Neural progenitor cell (in vitro differentiated cells): ENCODE measurements around the gene SLC4A5. TPM values are rescaled to one million over a fixed set of nuclear protein-coding genes. Genes with fewer than 3 reads are reported as not detected.

Source experiments
- DNase-seq: peaks from one replicate; pipeline ENCODE4 v3.0.0-alpha.2; 2016; ENCODE audit warnings: low spot score
- H2AFZ ChIP-seq: fragments of 200-600 bp; sonication (generic); replicated peaks from 2 replicates; pipeline ENCODE4 v1.6.1; 2016; ENCODE audit warnings: antibody characterized with exemption
- H3F3A ChIP-seq: fragments of 200-600 bp; sonication (generic); 2 replicates; pipeline ENCODE4 v1.6.1; 2016; ENCODE audit warnings: antibody characterized with exemption, low read depth
- H3K27ac ChIP-seq: fragments of 200-600 bp; sonication (generic); 2 replicates; pipeline ENCODE4 v1.5.1; 2016; ENCODE audit warnings: mild to moderate bottlenecking
- H3K27me3 ChIP-seq: fragments of 200-600 bp; sonication (generic); 2 replicates; pipeline ENCODE4 v1.6.1; 2016; ENCODE audit warnings: mild to moderate bottlenecking, moderate library complexity
- H3K36me3 ChIP-seq: fragments of 200-600 bp; sonication (generic); 2 replicates; pipeline ENCODE4 v1.5.1; 2016
- H3K4me1 ChIP-seq: fragments of 200-600 bp; sonication (generic); 2 replicates; pipeline ENCODE4 v1.6.1; 2016; ENCODE audit warnings: mixed run types
- H3K4me2 ChIP-seq: fragments of 200-600 bp; sonication (generic); 2 replicates; pipeline ENCODE4 v1.6.1; 2016
- H3K4me3 ChIP-seq: fragments of 200-600 bp; sonication (generic); 2 replicates; pipeline ENCODE4 v1.5.1; 2016
- H3K79me2 ChIP-seq: fragments of 200-600 bp; sonication (generic); 2 replicates; pipeline ENCODE4 v1.6.1; 2016; ENCODE audit warnings: low read depth
- H3K9ac ChIP-seq: fragments of 200-600 bp; sonication (generic); 2 replicates; pipeline ENCODE4 v1.6.1; 2016
- H3K9me3 ChIP-seq: fragments of 200-600 bp; sonication (generic); 2 replicates; pipeline ENCODE4 v1.5.1; 2016; ENCODE audit warnings: low read depth
- H4K20me1 ChIP-seq: fragments of 200-600 bp; sonication (generic); 2 replicates; pipeline ENCODE4 v1.6.1; 2016; ENCODE audit warnings: low read depth
- H3K27ac Mint-ChIP-seq: 3 replicates; pipeline ENCODE4 v1.8.0; 2021; ENCODE audit warnings: mixed read lengths
- H3K27me3 Mint-ChIP-seq: 2 replicates; pipeline ENCODE4 v1.8.0; 2022; ENCODE audit warnings: low read depth, mild to moderate bottlenecking, inconsistent platforms, moderate library complexity, mixed read lengths; ENCODE audit not compliant: insufficient read depth
- H3K36me3 Mint-ChIP-seq: 3 replicates; pipeline ENCODE4 v1.8.0; 2021; ENCODE audit warnings: mixed read lengths
- H3K4me1 Mint-ChIP-seq: 3 replicates; pipeline ENCODE4 v1.8.0; 2021; ENCODE audit warnings: mixed read lengths
- H3K4me3 Mint-ChIP-seq: 3 replicates; pipeline ENCODE4 v1.8.0; 2021; ENCODE audit warnings: mild to moderate bottlenecking, moderate library complexity, mixed read lengths
- H3K9me3 Mint-ChIP-seq: 3 replicates; pipeline ENCODE4 v1.8.0; 2020; ENCODE audit warnings: mixed read lengths
- CTCF ChIP-seq: fragments of 200-600 bp; sonication (generic); IDR thresholded peaks from 2 replicates; pipeline ENCODE4 v1.5.1; 2017; ENCODE audit warnings: antibody characterized with exemption, mild to moderate bottlenecking
- EZH2 ChIP-seq: fragments of 200-600 bp; sonication (generic); IDR thresholded peaks from 2 replicates; pipeline ENCODE4 v1.6.1; 2017; ENCODE audit warnings: antibody characterized with exemption, mild to moderate bottlenecking, moderate library complexity
- EZH2phosphoT487 ChIP-seq: fragments of 200-600 bp; sonication (generic); IDR thresholded peaks from 2 replicates; pipeline ENCODE4 v1.6.1; 2017; ENCODE audit warnings: antibody characterized with exemption
- total RNA-seq: library from RNA; depleted of rRNA; stranded (reverse); fragments of >200 nt; gene quantifications from 2 replicates; pipeline ENCODE4 v1.2.3, GENCODE V29; 2015; ENCODE audit warnings: low replicate concordance

SLC4A5 gene
- total RNA-seq, 1 donor from 2014 or later: 2.0 TPM

- peak overlapping the region; percentile 34 for H3K27ac Mint-ChIP-seq
- H3K4me3 Mint-ChIP-seq: peak overlapping the region; percentile 100
- H3K27me3 Mint-ChIP-seq: peaks cover 6% of the 10 kb centered on the region
- Histone ChIP-seq H3K9ac (no peak overlapping the region), H3K4me1 (peaks cover 10% of the 10 kb centered on the region), H3F3A (peaks cover 24% of the 10 kb centered on the region), H3K9me3 (no peaks in the 10 kb centered on the region), H3K36me3 (no peaks in the 10 kb centered on the region), H2AFZ (no peak overlapping the region), H3K27me3 (no peaks in the 10 kb centered on the region), H3K79me2 (peaks cover 59% of the 10 kb centered on the region), H3K4me2 (peak overlapping the region; percentile 90), H3K4me3 (peak overlapping the region; percentile 81), H3K27ac (no peak overlapping the region), H4K20me1 (peaks cover 51% of the 10 kb centered on the region)
- peaks cover 28% of the 10 kb centered on the region for H3K4me1 Mint-ChIP-seq
- no peaks in the 10 kb centered on the region for H3K9me3 Mint-ChIP-seq
- H3K36me3 Mint-ChIP-seq: peaks cover 6% of the 10 kb centered on the region
- TF ChIP-seq CTCF (no peak), EZH2phosphoT487 (no peak), EZH2 (no peak)
- peak; percentile 22 for DNase-seq
These were observed 143.3 kb downstream of the SLC4A5 start for GRCh38 chr2:74199871-74200305.

GRCh38 chr2:74199275-74199701 lies 143.9 kb downstream of the SLC4A5 start:
- Histone ChIP-seq H4K20me1 (peaks cover 45% of the 10 kb centered on the region), H3K4me3 (peak overlapping the region; percentile 81), H3K9me3 (no peaks in the 10 kb centered on the region), H3K27ac (no peak overlapping the region), H3K36me3 (no peaks in the 10 kb centered on the region), H3K79me2 (peaks cover 53% of the 10 kb centered on the region), H2AFZ (no peak overlapping the region), H3K4me2 (peak overlapping the region; percentile 90), H3K4me1 (peaks cover 10% of the 10 kb centered on the region), H3K9ac (no peak overlapping the region), H3F3A (peaks cover 24% of the 10 kb centered on the region), H3K27me3 (no peaks in the 10 kb centered on the region)
- Mint-ChIP-seq H3K27ac (no peak overlapping the region), H3K4me1 (peaks cover 28% of the 10 kb centered on the region), H3K27me3 (peaks cover 6% of the 10 kb centered on the region), H3K9me3 (no peaks in the 10 kb centered on the region), H3K4me3 (peak overlapping the region; percentile 100), H3K36me3 (peaks cover 6% of the 10 kb centered on the region)
- TF ChIP-seq CTCF: no peak
- TF ChIP-seq EZH2phosphoT487: no peak
- TF ChIP-seq EZH2: no peak
- DNase-seq: no peak

GRCh38 chr2:74198461-74199274 lies 144.5 kb downstream of the SLC4A5 start, which contains the start of gene MTHFD2:
Gene MTHFD2 (plus strand): TSS chr2:74198615. CDS start chr2:74198642, 27 bp downstream.
- H3K4me1 Mint-ChIP-seq: peaks cover 28% of the 10 kb centered on the region
- H3K36me3 ChIP-seq: no peaks in the 10 kb centered on the region
- TF ChIP-seq EZH2 (no peak), EZH2phosphoT487 (peak; percentile 14), CTCF (peak; percentile 75)
- peak; percentile 97 for DNase-seq
- H3K27ac Mint-ChIP-seq: peak within 1 kb of the TSS; percentile 100
- H4K20me1 ChIP-seq: peaks cover 40% of the 10 kb centered on the region
- peaks cover 10% of the 10 kb centered on the region for H3K4me1 ChIP-seq
- H3K9ac ChIP-seq: peak within 1 kb of the TSS; percentile 64
- peaks cover 5% of the 10 kb centered on the region for H3K36me3 Mint-ChIP-seq
- H3K27me3 ChIP-seq: no peaks in the 10 kb centered on the region
- peak within 1 kb of the TSS; percentile 100 for H3K4me3 Mint-ChIP-seq
- peak within 1 kb of the TSS; percentile 81 for H3K4me3 ChIP-seq
- H3K27ac ChIP-seq: peak within 1 kb of the TSS; percentile 90
- H3K27me3 Mint-ChIP-seq: peaks cover 6% of the 10 kb centered on the region
- H3K9me3 ChIP-seq: no peaks in the 10 kb centered on the region
- H3K79me2 ChIP-seq: peaks cover 46% of the 10 kb centered on the region
- no peaks in the 10 kb centered on the region for H3K9me3 Mint-ChIP-seq
- H3K4me2 ChIP-seq: peak within 1 kb of the TSS; percentile 90
- H2AFZ ChIP-seq: peak within 1 kb of the TSS; percentile 81
- H3F3A ChIP-seq: peaks cover 22% of the 10 kb centered on the region
